Mesenteric fat pad (tissue), 1 donor: Measurements from ENCODE around the gene ZNF468. TPM values are rescaled to one million over a fixed set of nuclear protein-coding genes. Genes with fewer than 3 reads are reported as not detected.
"Not testable (repeated sequence)": the region's sequence is repeated elsewhere in the genome, so short reads cannot be mapped to it uniquely, and the experiment has no call there.

Experiments used
- DNase-seq: peaks from one replicate; pipeline ENCODE4 v3.0.0-alpha.2; 2020; ENCODE audit warnings: low spot score
- long read RNA-seq: library from polyadenylated mRNA; unstranded; transcript quantifications from one replicate; pipeline ENCODE4 v2.0.0, GENCODE V29; 2020
- total RNA-seq: library from RNA; stranded (reverse); fragmentation: NEBNext Ultra II Directional; extraction: Animal tissue kit (Norgen Biotek cat#: 25700); gene quantifications from one replicate; pipeline ENCODE4 v1.2.1, GENCODE V29; 2021
- donor health status: DM: yes; HTN: yes; CAD: no.

ZNF468 gene
- total RNA-seq: 10.5 TPM
- long read RNA-seq, full-length matches to known transcripts: 1 of 3 reads
- long read RNA-seq, partial matches to known transcripts: 0 of 3 reads
- long read RNA-seq, other reads (novel, unspliced or antisense): 2 of 3 reads

DNA sequence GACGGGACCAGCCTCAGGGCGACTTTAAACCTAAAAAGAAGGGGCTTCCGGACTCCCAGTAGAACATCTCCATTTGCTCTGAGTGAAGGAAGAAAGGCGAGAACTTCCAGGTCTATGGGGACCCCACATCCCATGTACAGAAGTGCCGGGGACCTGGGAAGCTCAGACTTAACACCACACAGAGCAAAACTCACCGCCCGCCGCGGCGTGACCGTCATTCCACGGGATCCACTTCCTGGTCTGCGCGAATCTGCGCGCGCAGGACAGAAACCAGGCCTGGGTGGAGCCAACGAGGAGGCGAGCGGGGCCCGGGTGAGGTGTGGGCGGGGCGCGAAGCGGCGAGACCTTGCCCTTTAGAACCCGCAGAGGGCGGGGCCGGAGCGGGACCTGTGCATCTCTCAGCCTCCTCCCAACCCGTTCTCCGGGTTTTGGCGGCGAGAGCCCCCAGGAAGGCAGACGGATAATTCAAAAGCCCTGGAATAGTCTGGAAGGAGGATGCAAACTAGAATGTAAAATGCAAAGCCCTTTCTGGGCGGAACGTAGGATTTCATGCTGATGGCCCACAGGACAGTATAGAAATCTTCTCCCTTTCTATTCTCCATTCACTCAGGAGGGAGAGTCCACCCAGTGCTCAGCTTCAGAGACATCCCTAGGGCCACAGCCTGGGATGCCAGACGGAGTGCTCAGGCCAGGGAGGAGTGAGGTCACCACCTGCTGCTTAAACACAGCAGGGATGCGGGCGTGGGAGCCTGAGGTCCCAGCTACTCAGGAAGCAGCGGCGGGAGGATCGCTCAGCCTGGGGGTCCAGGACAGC, at the start of gene ZNF468:
Gene ZNF468 (minus strand): TSS at position 242 of the 814 bp plus-strand sequence. CDS start 3,347 bp downstream, outside the sequence.
- peak; percentile 93 for DNase-seq

DNA sequence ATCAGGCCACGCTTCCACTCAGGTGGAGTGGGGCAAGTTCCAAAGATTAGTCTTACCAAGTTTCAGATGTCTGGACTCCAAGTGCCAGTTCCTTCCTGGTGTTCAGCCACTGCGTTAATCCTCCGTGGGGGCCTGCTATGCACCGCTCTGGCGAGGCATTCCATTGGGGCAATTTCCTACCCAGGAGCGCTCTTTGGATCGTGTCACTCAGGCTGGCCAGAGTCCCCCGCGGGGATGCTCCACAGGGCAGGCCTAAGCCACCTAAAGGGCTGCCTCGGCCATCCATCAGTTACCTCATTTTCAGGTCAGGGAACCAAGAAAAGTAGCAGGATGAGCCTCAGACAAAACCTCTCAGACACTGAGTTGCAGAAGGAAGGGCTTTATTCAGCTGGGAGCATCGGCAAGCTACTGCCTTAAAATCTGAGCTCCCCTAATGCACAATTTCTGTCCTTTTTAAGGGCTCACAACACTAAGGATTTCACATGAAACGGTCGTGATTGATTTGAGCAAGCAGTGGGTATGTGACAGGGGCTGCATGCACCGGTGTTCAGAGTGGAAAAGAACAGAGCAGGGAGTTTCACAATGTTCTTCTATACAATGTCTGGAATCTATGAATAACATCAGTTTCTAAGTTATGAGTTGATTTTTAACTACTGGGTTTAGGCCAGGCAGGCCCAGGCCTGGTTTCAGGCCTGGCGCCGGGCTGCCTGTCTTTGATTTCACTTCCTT, 46.8 kb upstream of the ZNF468 start:
- DNase-seq: not testable (repeated sequence)

DNA sequence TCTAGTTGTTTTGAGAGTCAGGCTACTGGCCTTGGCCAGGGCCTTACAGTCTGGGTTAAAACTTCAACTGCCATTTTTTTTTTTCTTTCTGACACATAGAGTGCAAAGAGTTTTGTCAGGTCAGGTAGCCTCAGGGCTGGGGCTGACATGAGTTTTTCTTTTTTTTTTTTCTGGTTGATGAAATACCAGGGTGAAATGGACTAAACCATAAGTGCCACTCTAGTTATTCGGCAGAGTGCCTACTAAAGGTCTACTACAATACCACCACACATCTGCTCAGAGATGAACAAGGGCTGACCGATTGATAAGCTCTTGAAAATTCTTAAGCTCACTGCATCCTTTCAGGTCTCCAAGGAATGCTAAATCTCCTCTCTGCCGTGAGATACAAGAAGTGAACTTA, 44.4 kb upstream of the ZNF468 start:
- DNase-seq: no peak

DNA sequence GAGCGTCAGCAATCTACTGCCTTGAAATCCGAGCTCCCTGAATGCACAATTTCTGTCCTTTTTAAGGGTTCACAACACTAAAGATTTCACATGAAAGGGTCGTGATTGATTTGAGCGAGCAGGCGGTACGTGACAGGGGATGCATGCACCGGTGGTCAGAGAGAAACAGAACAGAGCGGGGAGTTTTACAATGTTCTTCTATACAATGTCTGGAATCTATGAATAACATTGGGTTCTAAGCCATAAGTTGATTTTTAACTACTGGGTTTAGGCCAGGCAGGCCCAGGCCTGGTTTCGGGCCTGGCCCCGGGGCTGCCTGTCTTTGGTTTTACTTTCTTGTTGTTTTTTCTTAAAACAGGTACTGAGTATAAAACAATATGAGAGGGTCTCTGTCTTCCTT, 41.2 kb upstream of the ZNF468 start:
- not testable (repeated sequence) for DNase-seq

DNA sequence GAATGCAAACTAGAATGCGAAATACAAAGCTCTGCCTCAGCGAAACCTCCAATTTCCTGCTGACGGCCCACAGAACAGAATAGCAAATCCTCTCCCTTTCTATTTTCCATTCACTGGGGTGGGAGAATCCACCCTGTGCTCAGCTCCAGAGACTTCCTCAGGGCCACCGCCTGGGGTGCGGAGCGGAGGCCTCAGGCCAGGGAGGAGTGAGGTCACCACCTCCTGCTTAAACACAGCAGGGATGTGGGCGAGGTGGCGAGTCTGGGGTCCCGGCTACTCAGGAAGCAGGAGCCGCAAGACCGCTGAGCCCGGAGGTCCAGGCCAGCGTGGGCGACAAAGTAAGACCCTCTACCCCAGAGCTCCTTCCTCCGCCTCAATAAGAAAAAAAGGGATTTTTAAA, 40.7 kb upstream of the ZNF468 start:
- DNase-seq: no peak

DNA sequence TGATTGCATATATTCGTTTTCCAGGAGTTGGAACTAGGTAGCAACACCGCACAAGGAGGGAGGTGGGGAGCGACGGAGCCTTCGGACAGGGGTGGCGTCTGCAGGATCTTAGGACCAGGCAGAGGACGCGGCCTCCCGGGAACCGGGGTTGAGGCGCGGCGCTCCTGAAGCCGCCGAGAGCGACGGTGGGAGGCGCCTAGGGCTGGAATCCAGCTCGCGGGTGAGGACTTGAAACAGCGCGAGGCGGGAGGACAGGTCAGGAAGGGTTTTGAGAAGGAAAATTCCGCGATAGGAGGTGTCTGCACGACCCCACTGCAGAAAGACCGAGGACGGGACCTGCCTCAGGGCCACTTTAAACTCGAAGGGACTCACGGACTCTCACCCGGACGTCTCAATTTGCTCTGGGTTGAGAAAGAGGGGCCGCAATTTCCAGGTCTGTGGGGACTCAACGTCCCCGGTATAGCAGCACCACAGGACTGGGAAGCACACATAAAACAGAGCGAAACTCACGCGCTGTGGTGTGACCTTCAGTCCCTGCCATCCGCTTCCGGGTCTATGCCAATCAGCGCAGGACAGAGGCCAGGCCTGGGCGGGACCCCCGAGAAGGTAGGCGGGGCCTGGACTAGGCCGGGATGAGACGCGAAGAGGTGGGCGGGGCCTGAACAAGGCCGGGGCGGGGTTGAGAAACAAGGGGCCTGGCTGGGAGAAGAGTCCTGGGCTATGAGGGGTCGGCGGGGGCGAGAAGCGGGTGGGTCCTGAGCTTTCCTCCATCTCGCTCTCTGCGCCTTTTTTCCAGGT, 39.9 kb upstream of the ZNF468 start, which contains the start of gene ZNF320:
Gene ZNF320 (minus strand): TSS at position 498 of the 798 bp plus-strand sequence. CDS start 7,380 bp downstream, outside the sequence.
- DNase-seq: peak; percentile 98

DNA sequence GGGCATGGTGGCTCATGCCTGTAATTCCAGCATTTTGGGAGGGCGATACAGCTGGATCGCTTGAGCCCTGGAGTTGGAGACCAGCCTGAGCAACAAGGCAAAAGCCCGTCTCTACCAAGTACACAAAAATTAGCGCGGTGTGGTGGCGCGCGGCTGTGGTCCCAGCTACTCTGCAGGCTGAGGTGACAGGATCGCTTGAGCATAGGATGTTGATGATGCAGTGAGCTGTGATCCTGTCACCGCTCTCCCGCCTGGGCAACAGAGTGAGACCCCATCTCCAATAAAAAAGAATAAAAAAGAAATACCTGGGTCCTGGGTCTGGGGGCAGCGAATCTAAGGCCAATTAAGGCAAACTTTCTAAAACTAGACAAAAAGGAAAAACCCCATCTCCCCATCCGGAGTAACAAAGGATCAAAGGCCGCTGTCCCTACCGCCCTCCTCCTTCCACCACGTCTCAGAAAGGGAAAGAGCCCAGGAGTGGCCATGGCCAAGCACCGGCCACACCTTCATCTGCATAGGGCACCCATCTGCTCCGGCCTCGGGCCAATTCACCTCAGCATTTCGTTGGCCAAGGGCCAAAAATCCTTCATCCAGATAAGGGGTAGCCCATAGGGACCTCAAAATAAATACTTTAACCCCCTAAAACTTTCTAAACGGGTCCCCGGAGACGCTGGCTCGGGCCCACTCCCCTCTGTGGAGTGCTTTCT, 39.2 kb upstream of the ZNF468 start:
- no peak for DNase-seq

DNA sequence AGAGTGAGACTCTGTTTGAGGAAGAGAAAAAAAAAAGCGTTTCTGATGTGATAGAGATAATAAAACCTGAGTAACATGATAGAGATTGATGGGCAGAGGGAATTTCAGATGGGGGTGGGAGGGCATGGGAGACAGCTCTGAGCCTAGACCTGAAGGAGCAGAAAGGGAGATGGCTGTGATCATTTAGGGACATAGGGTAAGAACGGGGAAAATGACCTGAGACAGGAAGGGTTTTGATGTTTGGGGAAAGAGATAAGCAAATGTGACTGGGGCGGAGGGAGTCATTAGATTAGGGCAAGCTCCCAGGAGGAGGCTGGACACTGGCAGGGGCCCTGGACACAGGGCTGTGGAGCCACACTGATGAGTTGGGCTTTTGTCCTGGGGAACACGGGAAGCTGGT, 33.9 kb upstream of the ZNF468 start:
- DNase-seq: no peak

DNA sequence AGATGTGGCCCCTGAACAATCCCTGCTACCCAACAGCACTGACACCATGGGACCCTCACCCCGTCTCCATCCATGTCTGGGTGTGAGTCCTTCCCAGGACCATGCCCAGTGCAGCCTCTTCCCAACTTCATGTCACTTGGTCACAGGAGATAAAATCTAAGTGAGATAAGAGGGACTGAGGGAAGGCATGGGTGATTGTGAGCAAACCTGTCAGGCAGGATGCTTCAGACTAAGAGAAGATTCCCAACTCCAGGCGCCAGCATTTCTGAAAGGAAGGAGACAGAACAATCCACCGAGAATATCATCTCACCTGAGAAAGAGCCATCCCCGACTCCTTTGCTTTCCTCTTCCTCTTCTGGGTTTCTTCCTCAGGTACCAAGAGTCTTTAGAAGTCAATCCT, 32.5 kb upstream of the ZNF468 start:
- DNase-seq: no peak

DNA sequence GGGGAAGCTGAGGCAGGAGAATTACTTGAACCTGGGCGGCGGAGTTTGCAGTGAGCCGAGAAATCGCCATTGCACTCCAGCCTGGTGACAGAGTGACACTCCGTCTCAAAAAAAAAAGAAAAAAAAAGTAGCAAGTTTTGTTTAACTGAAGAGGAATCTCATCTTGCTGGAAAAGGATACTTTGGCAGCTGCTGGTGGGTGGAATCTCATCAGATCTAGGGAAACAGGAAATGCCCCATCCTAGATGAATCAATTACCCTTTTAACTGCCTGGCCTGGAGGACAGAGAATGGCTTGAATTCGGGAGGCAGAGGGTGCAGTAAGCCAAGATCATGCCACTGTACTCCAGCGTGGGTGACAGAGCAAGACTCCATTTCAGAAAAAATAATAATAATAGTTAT, 31.7 kb upstream of the ZNF468 start:
- no peak for DNase-seq

DNA sequence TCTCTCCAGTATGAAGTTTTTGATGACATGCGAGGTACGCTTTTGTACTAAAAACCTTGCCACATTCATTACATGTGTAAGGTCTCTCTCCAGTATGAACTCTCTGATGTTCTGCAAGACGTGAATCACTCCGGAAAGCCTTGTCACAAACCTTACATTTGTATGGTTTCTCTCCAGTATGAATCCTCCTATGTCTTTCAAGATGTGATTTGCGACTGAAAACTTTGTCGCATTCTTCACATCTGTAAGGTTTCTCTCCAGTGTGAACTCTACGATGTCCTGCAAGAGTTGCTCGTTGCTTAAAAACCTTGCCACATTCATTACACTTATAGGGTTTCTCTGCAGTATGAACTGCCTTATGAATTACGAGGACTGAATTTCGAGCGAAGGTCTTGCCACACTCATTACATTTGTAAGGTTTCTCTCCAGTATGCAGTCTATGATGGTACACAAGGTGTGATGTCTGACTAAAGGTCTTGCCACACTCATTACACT, 23.5 kb upstream of the ZNF468 start:
- no peak for DNase-seq

DNA sequence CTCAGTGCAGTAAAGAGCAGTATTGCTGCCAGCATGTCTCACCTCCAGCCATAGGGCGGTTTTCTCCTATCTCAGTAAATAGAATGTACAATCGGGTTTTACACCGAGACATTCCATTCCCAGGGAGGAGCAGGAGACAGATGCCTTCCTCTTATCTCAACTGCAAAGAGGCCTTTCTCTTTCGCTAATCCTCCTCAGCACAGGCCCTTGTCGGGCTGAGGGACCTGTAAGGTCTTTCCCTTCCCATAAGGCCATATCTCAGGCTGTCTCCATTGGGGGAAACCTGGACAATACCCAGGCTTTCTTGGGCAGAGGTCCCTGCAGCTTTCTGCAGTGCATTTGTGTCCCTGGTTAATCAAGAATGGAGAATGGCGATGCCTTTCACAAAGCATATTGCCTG, 15.6 kb upstream of the ZNF468 start:
- DNase-seq: not testable (repeated sequence)

DNA sequence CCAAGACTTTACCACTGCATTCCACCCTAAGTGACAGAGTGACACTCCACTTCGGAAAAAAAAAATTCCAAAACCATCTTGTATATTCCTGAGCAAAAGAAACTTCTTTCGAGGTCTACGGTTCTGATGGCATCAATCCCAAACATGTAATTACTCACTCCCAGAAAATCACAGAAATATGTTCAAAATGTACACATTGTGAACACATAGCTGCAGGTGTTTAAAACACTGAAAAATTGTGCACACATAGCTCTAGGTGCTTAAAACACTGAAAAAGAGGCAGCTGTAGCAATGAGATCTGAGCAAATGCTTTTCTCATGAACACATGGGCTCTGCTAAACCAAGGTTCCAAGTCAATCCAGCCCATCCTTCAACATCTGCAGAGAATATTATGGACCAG, 14.0 kb upstream of the ZNF468 start:
- no peak for DNase-seq

DNA sequence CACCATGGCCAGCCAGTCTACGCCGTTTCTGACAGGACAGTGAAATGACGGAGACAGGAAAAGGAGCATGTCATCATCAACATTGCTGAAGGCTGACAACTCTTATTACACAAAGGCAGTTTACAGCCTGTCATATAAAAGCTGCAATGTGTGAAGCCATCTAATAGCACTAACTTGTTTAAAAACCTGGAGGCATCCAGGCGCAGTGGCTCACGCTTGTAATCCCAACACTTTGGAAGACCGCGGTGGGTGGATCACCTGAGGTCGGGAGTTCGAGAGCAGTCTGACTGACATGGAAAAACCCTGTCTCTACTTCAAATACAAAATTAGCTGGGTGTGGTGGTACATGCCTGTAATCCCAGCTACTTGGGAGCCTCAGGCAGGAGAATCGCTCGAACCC, 10.6 kb upstream of the ZNF468 start:
- DNase-seq: not testable (repeated sequence)

DNA sequence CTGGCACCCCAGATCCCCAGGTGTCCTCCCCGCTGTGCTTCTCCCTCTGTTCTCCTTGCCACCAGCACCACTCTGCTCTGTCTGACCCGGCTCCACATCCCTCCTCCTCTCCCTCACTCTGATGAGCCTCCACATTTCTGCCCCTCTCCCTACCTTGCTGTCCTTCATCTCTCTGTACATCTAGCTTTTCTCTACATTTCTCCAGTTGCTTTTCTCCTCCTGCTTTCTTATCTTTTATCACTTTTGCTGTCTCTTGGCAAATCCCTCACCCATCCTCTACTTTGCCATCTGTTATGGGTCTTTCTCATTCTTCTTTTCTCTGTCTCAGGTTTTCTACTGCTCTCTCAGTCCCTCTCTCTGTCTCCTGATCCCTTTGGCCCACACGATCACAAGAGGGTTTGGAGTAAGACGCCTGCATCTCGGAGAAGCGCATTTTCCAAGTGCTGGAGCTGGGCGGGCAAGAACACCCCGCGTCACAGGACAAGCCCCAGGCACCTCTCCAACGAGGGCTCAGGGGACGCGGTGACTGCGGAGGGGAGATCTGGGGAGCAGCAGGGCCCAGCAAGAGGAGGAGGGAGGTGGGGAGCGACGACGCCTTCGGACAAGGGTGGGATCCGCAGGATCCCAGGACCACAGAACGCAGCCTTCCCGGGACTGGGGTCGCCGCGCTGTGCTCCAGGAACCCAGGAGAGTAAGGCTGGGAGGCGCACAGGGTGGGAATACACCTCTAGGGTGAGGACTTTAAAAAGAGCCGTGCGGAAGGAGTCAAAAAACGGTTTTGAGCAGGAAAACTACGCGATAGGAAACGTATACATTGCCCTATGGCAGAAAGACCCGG, 660 bp downstream of the ZNF468 start:
- DNase-seq: not testable (repeated sequence)

DNA sequence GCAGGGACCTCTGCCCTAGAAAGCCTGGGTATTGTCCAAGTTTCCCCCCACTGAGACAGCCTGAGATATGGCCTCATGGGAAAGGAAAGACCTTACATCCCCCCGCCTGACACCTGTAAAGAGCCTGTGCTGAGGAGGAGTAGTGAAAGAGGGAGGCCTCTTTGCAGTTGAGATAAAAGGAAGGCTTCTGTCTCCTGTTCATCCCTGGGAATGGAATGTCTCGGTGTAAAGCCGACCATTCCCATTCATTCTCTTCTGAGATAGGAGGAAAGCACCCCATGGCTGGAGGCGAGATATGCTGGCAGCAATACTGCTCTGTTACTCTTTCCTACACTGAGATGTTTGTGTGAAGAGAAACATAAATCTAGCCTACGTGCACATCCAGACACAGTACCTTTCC, 10.1 kb downstream of the ZNF468 start:
- DNase-seq: not testable (repeated sequence)

DNA sequence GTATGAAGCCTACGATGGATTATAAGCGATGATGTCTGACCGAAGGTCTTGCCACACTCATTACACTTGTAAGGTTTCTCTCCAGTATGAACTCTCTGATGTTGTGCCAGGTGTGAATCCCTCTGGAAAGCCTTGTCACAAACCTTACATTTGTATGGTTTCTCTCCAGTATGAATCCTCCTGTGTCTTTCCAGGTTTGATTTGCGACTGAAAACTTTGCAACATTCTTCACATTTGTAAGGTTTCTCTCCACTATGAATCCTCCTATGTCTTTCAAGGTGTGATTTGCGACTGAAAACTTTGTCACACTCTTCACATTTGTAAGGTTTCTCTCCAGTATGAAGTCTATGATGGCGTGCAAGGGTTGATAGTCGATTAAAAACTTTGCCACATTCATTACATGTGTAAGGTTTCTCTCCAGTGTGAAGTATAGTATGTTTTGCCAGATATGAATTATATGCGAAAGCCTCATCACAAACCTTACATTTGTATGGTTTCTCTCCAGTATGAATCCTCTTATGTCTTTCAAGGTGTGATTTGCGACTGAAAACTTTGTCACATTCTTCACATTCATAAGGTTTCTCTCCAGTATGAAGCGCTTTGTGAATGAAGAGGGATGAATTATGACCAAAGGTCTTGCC, 16.5 kb downstream of the ZNF468 start:
- not testable (repeated sequence) for DNase-seq

DNA sequence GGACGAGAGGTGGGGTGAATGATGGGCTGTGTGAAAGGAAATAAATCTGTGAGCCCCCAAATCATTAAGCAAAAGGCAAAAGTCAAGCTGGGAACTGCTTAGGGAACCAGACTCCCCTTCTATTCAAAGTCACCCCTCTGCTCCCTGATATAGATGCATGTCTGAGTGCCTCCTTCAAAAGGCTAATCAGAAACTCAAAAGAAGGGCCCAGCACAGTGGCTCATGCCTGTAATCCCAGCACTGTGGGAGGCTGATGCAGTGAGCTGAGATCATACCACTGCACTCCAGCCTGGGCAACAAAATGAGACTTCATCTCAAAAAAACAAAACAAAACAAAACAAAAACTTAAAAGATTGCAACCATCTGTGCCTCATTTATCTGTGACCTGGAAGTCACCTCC, 23.1 kb downstream of the ZNF468 start:
- DNase-seq: not testable (repeated sequence)

DNA sequence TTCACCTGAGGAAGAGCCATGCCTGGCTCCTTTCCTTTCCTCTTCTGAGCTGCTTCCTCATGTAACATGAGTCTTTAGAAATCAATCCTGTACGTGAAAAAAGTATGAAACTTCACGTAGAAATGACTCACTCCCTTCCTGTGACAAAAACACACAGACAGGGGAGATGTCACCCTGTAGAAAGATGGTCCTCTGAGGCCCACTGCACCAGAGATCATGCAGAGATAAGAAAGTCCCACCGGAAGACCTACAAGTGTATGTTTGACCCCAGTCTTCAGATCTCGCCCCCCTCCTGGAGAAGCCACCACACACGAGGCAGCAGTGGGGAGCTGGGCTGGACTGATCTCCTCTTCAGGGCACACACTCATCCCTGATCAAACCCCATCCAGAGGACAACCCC, 23.9 kb downstream of the ZNF468 start:
- DNase-seq: not testable (repeated sequence)
